Endothelial cell of umbilical vein (primary cell): ENCODE results near the gene FANCG. TPM values are rescaled to one million over a fixed set of nuclear protein-coding genes. Genes with fewer than 3 reads are reported as not detected.

Experiments
- BruUV-seq: library from RNA; stranded (reverse); fragments of 400-500 nt; replicated peaks from 2 replicates; lab custom pipeline; 2021; lab: Mats Ljungman, UMichigan
- CTCF ChIA-PET: fragments of 300-600, 350-600 bp; sonication (Branson Sonifier 250); formaldehyde crosslinking; loops from one replicate; lab custom pipeline; 2021; ENCODE audit warnings: antibody characterized with exemption, inconsistent platforms; lab: Charles Lee
- POLR2A ChIA-PET: fragments of 300-600, 350-600 bp; sonication (Branson Sonifier 250); formaldehyde crosslinking; loops from one replicate; lab custom pipeline; 2021; ENCODE audit warnings: antibody characterized with exemption, inconsistent platforms; lab: Charles Lee
- DNase-seq: peaks from one replicate; pipeline ENCODE4 v3.0.0-alpha.2; 2011; ENCODE audit warnings: low read depth, low spot score
- FAIRE-seq: peaks from 2 replicates; lab custom pipeline; 2011; peaks lifted over from hg19 to GRCh38; lab: Jason Lieb, UNC
- H2AFZ ChIP-seq: 2 replicates; pipeline ENCODE4 v1.6.0; 2012; ENCODE audit warnings: low read depth, low read length, control low read depth, inconsistent platforms
- H3K27ac ChIP-seq: 2 replicates; pipeline ENCODE4 v1.5.1; 2011; ENCODE audit warnings: low read depth, mild to moderate bottlenecking, control low read depth, low read length, moderate library complexity; ENCODE audit not compliant: insufficient read depth
- H3K27me3 ChIP-seq, 2 experiments: 2 replicates each; pipeline versions ENCODE4 v1.6.0 to v1.6.1; 2011; ENCODE audit warnings: low read length in 2 of 2, mixed read lengths in 1 of 2; ENCODE audit not compliant: control insufficient read depth in 2 of 2, insufficient read depth in 2 of 2
- H3K36me3 ChIP-seq, 2 experiments: 2 replicates in 1 of 2; 3 replicates in 1 of 2; pipeline ENCODE4 v1.5.1; 2011; ENCODE audit warnings: low read length in 2 of 2, mild to moderate bottlenecking in 1 of 2, moderate library complexity in 1 of 2; ENCODE audit not compliant: control insufficient read depth in 2 of 2, insufficient read depth in 2 of 2; ENCODE audit errors: extremely low read depth in 1 of 2
- H3K4me1 ChIP-seq: 3 replicates; pipeline ENCODE4 v1.5.1; 2011; ENCODE audit warnings: mild to moderate bottlenecking, low read length; ENCODE audit not compliant: control insufficient read depth, insufficient read depth; ENCODE audit errors: extremely low read depth
- H3K4me2 ChIP-seq: 2 replicates; pipeline ENCODE4 v1.6.1; 2011; ENCODE audit warnings: low read length, control low read depth, mixed read lengths; ENCODE audit not compliant: insufficient read depth
- H3K4me3 ChIP-seq, 3 experiments: fragments of 200-600 bp in 1 of 3; sonication (generic), shearing (Covaris generic) in 1 of 3; replicated peaks in 1 of 3; 2 replicates each; pipeline ENCODE4 v1.5.1; 2011 to 2016; ENCODE audit warnings: control low read depth in 3 of 3, low read length in 3 of 3, mild to moderate bottlenecking in 2 of 3, inconsistent platforms in 1 of 3, low read depth in 1 of 3, moderate library complexity in 1 of 3; ENCODE audit not compliant: insufficient read depth in 1 of 3
- H3K79me2 ChIP-seq: 2 replicates; pipeline ENCODE4 v1.6.0; 2012; ENCODE audit warnings: low read length, inconsistent platforms; ENCODE audit not compliant: control insufficient read depth, insufficient read depth
- H3K9ac ChIP-seq: replicated peaks from 2 replicates; pipeline ENCODE3; 2011; ENCODE audit warnings: low read length, control low read depth; ENCODE audit not compliant: insufficient read depth; ENCODE audit errors: extremely low read depth
- H3K9me1 ChIP-seq: replicated peaks from 3 replicates; pipeline ENCODE4 v1.6.0; 2011; ENCODE audit warnings: mild to moderate bottlenecking, low read length; ENCODE audit not compliant: control insufficient read depth, insufficient read depth; ENCODE audit errors: extremely low read depth
- H3K9me3 ChIP-seq: replicated peaks from 2 replicates; pipeline ENCODE4 v1.5.1; 2012; ENCODE audit warnings: low read length, inconsistent platforms; ENCODE audit not compliant: control insufficient read depth, insufficient read depth
- H4K20me1 ChIP-seq: replicated peaks from 2 replicates; pipeline ENCODE3; 2011; ENCODE audit warnings: mild to moderate bottlenecking, low read length; ENCODE audit not compliant: control insufficient read depth, insufficient read depth; ENCODE audit errors: extremely low read depth
- GATA2 ChIP-seq: IDR thresholded peaks from 2 replicates; pipeline ENCODE4 v1.7.0; 2011; ENCODE audit warnings: low read depth, mild to moderate bottlenecking, moderate library complexity, mixed read lengths, low read length; ENCODE audit not compliant: insufficient read length, insufficient read depth
- POLR2A ChIP-seq: IDR thresholded peaks from 2 replicates; pipeline ENCODE4 v1.6.1; 2012; ENCODE audit warnings: low read depth, mild to moderate bottlenecking, control low read depth, low read length
- dilution Hi-C: fragments of 300-500 bp; cut with MboI; formaldehyde crosslinking; loops from one replicate; pipeline ENCODE4 v1.15.0; 2019; ENCODE audit warnings: low sequenced_read_pairs; ENCODE audit not compliant: extremely low pct_ligation_motif_present
- intact Hi-C: fragments of 100-400 bp; cut with micrococcal nuclease; formaldehyde crosslinking; loops from one replicate; pipeline ENCODE4 v1.10.0; 2022
- polyA plus RNA-seq, 4 experiments: library from polyadenylated mRNA; depleted of rRNA in 3 of 4; stranded (reverse) in 3 of 4; unstranded in 1 of 4; fragments of >200 nt; gene quantifications; 2 replicates each; pipeline versions ENCODE4 v1.2.1 to v1.2.3, GENCODE V29; 2011 to 2012; ENCODE audit warnings: missing spikeins in 1 of 4
- total RNA-seq: library from RNA; stranded (reverse); gene quantifications from 2 replicates; pipeline ENCODE4 v1.2.3, GENCODE V29; 2021
- TF ChIP-seq, protein P1 (sequence below): IDR thresholded peaks from 2 replicates; pipeline ENCODE4 v1.6.1; 2011; ENCODE audit not compliant: insufficient read depth, insufficient read length

FANCG gene
- total and polyA plus RNA-seq, 2 donors (not counting 3 experiments of a cell fraction or from before 2014, with no cell fraction given): 31.6 to 58.0 TPM

DNA sequence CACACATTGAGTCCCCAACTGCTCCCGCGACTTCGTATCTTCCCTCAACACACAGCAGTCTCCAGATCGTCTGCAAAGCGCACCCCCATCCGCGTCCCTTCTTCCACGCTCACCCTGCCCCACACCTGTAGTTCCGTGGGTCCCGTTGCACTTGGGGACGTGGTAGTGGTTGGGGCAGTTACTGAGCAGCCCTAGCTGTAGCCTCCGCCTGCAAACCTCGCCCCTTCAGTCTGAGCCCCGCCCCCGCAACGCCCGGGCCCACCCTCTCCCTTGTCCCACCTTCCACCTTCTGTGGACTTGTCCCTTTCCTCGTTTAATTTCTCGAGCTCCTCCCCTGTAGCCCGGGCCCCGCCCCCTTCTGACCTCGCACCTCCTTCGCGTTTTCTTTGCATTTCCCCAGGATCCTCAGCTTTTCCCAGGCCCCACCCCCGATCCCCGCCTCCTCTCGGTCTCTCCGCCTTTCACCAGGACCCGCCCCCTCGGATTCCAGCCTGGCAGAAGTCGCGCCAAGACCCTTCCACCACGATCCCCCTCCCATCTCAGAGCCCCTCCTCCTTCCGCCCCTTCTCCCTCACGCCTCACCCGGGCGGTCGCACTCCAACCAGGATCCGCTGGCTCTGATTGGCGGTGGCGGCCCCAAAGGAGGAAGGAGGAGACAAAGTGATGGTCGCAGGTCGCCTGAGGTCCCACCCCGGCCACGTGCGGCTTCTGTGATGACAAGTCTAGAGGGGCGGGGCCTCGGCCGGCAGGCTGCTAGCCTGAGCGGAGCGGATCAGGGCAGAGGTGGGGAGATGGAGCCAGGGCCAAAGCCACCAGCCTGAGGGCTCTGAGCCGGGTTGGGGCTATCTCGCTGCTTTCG lies 36.2 kb upstream of the FANCG start, which contains the start of gene ATOSB:
Gene ATOSB, minus strand, starts transcription at position 183 of the 859 bp plus-strand sequence. CDS start 7,588 bp downstream, outside the sequence.
- ChIA-PET CTCF (interaction anchor here (0.6 to 4.6 kb wide), 21 partner anchors 11 to 495 kb away, joined by 3 to 109 read pairs (median 5); partner anchors contain the start of genes PIGO and UNC13B), POLR2A (interaction anchor here (0.7 to 1.3 kb wide), 5 partner anchors 13 to 281 kb away, joined by 3 to 6 read pairs (median 4); partner anchors contain the start of genes FANCG and UNC13B)
- FAIRE-seq (peak; percentile 97), DNase-seq (peak; percentile 99)
- Histone ChIP-seq H2AFZ (peak within 1 kb of the TSS; percentile 83), H3K4me2 (peak within 1 kb of the TSS; percentile 90), H3K4me3 (peak within 1 kb of the TSS; percentile 37 to 76 (median 67)), H3K27me3 (no peaks in the 10 kb centered on the region), H3K9ac (peak within 1 kb of the TSS; percentile 94), H3K9me1 (no peaks in the 10 kb centered on the region), H3K27ac (peak within 1 kb of the TSS; percentile 96), H3K36me3 (no peaks in the 10 kb centered on the region), H4K20me1 (no peaks in the 10 kb centered on the region), H3K4me1 (peaks cover 35% of the 10 kb centered on the region), H3K79me2 (peaks cover 11% of the 10 kb centered on the region), H3K9me3 (no peaks in the 10 kb centered on the region)
- intact Hi-C loops: loop anchor here (1.0 to 2.0 kb wide), 7 partner anchors 46 to 438 kb away; partner anchors contain the start of genes DNAJB5 and UNC13B
- no TSS peak for BruUV-seq
- dilution Hi-C loops: no loop called here
- TF ChIP-seq, protein P1, sequence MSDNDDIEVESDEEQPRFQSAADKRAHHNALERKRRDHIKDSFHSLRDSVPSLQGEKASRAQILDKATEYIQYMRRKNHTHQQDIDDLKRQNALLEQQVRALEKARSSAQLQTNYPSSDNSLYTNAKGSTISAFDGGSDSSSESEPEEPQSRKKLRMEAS: peak; percentile 48
- no peak for TF ChIP-seq GATA2
- TF ChIP-seq POLR2A: peak; percentile 52
